Cerebellar cortex (tissue), 1 donor: ENCODE results near the gene LILRB4.
"Not testable (repeated sequence)": the region's sequence is repeated elsewhere in the genome, so short reads cannot be mapped to it uniquely, and the experiment has no call there.

Experiments
- DNase-seq: peaks from one replicate; pipeline ENCODE4 v3.0.0-alpha.2; 2015; ENCODE audit warnings: low spot score

Gene LILRB4

DNA sequence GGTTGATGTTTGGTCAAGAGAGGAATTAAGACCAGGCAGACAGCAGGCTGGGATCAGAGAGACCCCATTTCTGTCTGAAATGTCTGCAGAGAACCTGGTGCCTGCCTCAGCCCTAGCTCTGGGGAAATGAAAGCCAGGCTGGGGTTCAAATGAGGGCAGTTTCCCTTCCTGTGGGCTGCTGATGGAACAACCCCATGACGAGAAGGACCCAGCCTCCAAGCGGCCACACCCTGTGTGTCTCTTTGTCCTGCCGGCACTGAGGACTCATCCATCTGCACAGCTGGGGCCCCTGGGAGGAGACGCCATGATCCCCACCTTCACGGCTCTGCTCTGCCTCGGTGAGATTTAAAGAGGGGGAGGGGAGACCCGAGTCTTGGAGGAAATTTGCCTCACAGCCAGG lies at the start of gene LILRB4:
LILRB4 (plus strand) TSS at position 256 of the 400 bp plus-strand sequence; CDS start at position 305, 49 bp downstream.
- no peak for DNase-seq

DNA sequence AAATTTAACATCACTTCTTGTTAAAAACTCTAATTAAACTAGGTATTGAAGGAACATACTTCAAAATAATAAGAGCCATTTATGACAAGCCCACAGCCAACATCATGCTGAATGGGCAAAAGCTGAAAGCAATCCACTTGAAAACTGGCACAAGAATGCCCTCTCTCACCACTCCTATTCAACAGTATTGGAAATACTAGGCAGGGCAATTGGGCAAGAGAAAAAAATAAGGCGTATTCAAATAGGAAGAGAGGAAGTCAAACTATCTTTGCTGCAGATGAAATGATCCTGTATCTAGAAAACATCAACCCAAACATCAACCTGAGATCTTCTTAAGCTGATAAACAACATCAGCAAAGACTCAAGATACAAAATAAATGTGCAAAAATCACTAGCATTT lies 48.1 kb upstream of the LILRB4 start:
- no peak for DNase-seq

DNA sequence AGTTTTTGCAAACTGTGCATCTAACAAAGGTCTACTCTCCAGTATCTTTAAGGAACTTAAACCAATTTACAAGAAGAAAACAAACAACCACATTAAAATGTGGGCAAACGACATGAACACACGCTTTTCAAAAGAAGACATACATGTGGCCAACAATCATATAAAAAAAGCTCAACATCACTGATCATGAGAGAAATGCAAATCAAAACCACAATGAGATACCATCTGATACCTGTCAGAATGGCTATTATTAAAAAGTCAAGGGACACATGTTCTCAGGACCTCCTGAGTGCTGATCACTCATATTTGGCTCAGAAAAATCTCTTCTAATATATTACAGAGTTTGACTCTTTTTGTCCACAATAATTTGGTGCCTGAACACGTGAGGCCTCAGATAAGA lies 46.7 kb upstream of the LILRB4 start:
- DNase-seq, result no peak

DNA sequence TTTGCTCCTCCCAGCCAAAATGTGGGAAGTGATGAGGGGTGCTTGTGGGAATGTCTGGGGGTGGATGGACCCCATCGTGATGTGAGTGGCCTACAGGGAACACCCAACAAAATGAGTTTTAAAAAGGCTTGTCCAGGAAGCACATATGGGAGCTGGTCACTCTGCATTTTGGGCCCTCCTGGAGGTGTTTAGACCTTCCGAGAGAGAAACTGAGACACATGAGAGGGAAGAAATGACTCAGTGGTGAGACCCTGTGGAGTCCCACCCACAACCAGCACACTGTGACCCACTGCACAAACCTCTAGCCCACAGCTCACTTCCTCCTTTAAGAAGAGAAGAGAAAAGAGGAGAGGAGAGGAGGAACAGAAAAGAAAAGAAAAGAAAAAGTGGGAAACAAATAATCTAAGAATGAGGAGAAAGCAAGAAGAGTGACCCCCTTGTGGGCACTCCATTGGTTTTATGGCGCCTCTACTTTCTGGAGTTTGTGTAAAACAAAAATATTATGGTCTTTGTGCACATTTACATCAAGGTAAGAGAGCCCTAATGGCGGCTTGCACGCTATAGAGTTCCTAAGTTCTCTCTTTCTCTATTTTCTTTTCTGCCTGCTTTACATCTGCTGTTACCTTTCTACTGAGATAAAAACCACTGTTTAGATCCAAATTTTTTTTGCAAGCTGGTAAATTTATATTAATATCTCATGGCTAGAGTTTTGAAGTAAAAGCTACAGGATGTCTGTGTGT lies 45.8 kb upstream of the LILRB4 start:
- no peak for DNase-seq

DNA sequence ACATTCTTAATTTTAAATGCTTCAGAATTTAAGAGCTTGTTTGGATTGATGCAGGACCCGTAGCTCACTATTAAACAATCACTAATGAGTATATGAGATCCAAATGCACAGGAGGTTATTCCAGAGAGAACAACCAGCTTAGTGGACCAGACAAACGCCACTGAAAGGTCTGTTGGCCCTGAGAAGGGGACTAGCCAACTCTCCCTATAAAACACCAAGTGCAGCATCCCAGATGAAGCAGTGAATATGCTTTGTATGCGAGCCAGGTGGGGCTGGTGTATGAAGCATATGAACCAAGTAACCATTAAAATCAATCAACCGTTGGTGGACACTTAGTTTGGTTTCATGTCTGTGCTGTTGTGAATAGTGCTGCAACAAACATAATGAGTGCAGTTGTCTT lies 42.3 kb upstream of the LILRB4 start:
- DNase-seq, result no peak

DNA sequence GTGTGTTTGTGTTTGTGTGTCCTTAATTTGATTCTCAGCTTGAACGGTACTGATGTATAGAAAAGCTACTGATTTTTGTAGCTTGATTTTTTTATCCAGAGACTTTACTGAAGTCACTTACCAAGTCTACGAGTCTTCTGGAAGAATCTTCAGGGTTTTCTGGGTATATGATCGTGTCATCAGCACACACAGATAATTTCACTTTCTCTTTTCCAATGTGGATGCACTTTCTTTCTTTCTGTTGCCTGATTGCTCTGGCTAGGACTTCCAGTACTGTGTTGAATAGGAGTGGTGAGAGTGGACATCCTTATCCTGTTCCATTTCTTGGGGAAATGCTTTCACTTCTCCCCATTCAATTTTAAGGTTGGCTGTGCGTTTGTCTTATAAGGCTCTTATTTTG lies 40.4 kb upstream of the LILRB4 start:
- DNase-seq, result no peak

DNA sequence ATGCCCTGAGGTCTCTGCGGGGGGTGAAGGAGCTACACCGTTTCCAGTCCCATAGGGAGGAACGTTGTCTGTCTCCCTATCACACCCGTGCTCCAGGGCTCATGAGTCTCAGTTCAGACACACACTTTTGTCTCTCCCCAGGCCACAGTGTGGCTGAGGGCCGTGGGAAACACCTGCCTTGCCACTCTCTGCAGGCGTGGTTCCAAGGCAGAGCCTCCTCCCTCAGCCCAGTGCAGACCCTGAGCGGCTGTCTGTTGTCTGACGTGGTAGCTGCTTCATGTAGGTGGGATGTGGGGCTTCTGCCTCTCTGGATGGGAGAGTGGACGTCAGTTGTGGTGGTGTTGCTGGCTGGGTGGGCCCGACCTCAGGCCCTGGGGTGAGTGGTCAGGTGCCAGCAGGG lies 38.6 kb upstream of the LILRB4 start:
- not testable (repeated sequence) for DNase-seq

DNA sequence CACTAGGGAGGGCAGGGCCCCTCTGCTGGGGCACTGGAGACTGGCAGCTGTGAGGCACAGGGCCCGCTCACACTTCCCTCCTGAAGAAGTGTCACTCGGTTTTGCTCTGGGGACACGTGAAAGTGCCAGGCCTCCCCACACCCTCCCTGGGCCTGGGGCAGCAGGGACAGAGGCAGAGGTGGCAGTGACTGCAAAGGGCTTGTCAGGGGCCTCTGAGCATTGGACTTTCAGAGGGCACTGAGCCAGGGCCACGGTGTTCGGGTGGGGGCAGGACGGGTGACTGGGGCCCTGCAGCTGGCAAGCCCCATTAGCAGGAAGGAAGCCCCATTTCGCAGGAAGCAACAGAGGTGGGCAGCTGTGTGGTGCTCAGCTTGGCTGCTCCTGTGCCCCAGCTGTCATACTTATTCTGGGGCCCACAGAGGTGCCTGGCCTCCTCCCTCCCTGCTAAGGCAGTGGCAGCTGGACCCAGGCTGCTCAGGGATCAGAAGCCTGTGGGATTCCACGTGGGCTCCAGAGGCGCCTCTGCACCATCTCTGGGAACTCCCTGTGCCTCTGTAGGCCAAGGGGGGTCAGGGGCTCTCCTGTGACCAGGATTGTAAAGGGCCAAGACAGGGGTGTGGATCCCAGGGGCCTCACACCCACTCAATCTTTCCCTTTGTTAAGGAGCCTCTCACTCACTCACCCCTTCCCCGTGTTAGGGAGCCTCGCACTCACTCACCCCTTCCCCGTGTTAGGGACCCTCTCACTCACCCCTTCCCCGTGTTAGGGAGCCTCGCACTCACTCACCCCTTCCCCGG lies 37.7 kb upstream of the LILRB4 start:
- not testable (repeated sequence) for DNase-seq

DNA sequence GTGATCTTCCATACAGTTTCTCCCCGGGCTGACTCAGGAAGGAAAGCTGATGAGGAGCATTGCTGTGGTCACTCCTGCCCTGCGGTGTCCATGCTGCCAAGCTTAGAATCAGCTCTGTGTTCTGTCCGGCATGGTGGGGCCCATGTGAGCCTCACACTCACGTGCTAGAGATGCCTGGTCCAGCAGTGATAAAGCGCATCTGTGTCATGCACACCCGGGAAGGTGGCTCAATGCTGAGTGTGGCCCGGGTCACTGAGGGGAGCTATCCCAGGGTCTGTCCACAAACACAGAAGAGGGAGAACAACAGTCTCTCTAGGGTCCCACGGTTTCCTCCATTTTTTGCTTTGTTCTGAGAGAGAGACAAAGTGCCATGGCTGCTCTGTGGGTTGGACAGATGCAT lies 36.0 kb upstream of the LILRB4 start:
- DNase-seq, result no peak

DNA sequence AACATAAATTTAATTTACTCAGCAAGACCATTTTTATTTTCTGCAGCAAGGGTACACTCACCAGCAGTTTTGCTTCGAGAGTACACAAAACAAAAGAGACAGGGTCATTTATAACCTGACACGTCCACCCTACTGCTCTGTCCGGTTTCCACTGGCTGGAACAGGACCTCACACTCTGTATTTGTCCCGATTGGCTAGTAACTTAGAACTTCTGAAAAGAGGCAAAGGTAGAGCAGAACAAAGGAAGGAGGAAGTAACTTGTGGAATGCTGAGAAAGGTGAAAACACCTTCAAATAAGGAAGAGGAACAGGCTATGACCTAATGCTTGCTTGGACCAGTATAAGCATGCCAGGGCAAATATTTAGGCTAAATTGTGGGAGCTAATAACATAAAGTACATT lies 34.9 kb upstream of the LILRB4 start:
- not testable (repeated sequence) for DNase-seq

DNA sequence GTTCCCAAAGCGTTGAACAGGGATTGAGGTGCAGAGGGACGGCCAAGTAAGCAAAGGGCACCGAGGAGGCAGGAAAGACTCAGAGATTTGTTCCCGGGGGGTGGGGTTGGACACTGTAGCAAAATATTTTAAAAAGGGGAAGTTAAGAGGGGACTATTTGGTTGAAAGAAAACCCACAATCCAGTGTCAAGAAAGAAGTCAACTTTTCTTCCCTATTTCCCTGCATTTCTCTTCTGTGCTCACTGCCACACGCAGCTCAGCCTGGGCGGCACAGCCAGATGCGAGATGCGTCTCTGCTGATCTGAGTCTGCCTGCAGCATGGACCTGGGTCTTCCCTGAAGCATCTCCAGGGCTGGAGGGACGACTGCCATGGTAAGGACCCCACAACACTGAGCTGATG lies 32.5 kb upstream of the LILRB4 start, which contains the start of gene LILRB1:
LILRB1 (plus strand) TSS at position 223 of the 400 bp plus-strand sequence. CDS start 590 bp downstream, outside the sequence.
- not testable (repeated sequence) for DNase-seq

DNA sequence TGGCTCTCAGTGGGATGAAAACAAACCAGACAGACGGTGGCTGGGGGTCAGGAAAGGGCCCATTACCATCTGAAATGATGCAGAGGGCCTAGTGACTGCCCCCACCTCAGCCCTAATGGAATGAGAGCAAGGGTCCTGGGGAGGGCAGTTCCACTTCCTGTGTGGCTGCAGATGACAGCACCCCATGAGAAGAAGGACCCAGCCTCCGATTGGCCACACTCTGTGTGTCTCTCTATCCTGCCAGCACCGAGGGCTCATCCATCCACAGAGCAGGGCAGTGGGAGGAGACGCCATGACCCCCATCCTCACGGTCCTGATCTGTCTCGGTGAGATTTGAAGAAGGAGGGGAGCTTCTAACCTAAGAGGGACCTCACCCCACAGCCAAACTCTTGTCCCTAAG lies 32.0 kb upstream of the LILRB4 start:
- DNase-seq, result no peak

DNA sequence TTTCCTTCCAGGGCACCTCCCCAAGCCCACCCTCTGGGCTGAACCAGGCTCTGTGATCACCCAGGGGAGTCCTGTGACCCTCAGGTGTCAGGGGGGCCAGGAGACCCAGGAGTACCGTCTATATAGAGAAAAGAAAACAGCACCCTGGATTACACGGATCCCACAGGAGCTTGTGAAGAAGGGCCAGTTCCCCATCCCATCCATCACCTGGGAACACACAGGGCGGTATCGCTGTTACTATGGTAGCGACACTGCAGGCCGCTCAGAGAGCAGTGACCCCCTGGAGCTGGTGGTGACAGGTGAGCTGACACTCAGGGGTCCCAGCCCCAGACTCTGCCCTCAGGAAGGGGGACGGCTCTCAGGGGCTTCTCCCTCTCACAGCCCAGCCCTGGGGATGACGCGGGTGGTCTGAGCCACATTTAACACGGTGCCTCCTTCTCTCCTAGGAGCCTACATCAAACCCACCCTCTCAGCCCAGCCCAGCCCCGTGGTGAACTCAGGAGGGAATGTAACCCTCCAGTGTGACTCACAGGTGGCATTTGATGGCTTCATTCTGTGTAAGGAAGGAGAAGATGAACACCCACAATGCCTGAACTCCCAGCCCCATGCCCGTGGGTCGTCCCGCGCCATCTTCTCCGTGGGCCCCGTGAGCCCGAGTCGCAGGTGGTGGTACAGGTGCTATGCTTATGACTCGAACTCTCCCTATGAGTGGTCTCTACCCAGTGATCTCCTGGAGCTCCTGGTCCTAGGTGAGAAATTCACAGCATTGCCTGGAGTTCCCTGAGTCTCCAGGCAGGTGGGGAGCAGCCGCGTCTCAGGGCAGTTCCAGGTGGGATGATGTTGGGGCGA lies 31.1 kb upstream of the LILRB4 start:
- not testable (repeated sequence) for DNase-seq

DNA sequence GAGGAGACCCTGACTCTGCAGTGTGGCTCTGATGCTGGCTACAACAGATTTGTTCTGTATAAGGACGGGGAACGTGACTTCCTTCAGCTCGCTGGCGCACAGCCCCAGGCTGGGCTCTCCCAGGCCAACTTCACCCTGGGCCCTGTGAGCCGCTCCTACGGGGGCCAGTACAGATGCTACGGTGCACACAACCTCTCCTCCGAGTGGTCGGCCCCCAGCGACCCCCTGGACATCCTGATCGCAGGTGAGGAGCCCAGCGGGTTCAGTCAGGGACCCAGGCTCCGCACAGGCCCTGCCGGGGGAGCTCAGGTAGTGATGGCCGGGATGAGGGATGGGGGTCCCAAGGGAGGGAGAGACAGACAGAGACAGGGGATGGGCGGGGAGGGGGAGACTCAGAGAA lies 30.3 kb upstream of the LILRB4 start:
- DNase-seq, result not testable (repeated sequence)

DNA sequence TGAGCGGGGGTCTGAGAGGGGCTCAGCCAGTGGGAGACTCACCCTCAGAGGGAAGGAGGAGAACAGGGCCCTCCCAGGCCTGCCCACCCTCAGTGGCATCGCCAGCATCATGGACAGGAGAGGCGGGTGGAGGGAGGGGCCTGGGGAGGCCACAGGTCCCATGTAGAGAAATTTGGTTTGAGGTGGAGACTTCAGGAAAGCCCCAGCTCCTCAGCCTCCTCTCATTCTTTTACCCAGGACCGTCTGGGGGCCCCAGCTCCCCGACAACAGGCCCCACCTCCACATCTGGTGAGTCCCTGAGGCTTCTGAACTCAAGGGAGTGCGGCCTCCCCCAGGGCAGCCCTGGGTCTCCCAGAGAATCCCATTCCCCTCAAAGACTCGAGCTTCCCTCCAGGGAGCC lies 29.4 kb upstream of the LILRB4 start:
- DNase-seq, result no peak

DNA sequence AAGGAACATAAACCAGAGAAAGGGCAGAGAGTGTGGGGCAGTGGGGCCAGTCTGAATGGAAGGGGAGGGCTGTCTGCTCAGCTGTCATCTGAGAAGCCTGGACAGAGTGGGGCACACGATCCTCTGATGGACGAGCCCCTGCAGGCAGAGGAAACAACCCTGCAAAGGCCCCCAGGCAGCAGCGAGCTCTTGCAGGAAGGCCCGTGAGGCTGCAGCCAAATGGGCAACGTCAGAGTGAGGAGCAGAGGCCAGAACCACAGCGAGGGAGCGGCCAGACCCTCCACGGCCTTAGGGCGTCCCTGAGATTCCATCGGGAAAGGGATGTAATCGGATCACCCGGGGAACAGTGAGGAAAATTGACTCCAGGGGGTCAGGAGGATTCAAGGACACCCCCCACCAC lies 26.7 kb upstream of the LILRB4 start:
- not testable (repeated sequence) for DNase-seq

DNA sequence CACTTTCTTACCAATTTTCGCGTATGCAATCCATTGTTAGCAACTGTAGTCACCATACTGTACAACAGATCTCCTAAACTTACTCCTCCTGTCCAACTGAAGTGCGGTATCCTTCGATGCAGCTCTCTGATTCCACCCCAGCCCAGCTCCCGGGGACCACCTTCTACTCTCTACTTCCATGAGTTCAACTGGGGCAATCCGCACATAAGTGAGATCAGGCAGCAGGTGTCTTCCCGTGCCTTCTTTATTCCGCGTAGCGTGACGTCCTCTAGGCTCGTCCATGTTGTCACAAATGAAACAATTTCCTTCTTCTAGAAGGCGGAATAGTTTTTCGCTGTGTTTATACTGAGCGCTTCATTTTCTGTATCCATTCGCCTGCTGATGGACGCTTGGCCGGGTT lies 24.1 kb upstream of the LILRB4 start:
- DNase-seq, result no peak

DNA sequence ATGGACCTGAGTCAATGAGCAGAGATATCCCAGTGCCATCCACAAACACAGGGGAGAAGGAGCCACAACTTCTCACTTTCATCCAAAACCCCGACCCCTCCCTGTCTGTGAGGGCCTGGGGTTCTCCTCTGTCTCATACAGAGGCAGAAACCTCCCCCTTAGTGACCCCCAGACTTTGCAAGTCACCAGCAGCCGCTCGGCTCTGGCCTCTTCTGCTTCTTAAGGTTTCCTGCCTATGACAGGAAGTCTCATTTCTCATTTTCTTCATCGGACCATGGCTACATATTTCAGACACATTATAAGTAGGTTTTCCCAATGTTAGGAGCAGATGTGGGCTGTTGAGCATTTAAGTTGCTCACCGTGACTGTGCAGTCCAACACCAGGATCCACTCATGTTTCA lies 19.8 kb upstream of the LILRB4 start:
- not testable (repeated sequence) for DNase-seq

DNA sequence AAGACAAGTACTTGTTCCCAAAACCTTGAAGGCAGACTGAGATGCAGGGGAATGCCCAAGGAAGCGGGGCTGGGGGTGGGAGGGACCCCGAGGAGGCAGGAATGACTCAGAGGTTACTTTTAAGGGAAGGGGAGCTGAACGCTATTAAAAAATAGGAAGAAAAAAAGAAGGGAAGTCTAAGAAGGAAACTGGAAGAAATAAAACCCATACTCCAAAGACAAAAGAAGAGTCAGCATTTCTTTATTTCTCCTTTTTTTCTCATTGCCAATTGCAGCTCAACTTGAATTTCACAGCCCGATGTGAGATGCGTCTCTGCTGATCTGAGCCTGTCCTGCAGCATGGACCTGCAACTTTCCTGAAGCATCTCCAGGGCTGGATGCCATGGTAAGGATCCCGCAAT lies 19.2 kb upstream of the LILRB4 start:
- DNase-seq, result not testable (repeated sequence)

DNA sequence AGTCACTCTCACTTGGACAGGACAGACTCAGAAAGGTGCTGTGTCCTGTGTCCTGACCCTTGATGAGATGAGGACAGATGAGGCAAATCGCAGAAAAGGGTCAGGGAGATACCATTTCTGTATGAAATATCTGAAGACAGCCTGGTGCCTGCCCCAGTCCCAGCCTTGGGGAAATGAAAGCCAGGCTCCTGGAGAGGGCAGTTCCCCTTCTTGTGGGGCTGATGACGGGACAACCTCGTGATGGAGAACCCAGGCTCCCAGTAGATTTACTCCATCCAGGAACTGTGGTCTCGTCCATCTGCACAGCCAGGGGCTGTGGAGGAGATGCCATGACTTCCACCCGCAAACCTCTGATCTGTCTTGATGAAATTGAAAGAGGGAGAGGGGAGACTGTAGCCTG lies 18.7 kb upstream of the LILRB4 start:
- no peak for DNase-seq

DNA sequence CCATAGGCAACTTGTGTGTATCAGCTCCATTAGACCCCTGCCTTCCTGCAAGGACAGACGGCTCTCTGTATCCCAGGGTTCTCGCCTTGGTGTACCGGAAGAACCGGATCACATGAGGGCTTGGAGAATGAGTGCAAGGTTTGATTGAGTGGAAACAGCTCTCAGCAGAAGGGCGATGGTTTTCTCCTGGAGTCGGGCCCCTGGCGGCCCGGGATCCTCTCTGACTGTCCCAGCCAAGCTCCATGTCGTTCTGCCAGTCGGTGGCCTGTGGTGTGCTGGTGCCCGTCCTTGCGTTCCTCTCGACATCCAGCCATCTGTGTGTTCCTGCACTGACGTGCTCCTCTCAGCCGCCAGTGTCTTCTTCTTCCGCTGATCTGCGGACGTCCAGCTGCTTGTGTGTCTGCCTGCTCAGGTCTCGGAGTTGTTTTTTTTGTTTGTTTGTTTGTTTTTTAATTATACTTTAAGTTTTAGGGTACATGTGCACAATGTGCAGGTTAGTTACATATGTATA lies 16.4 kb upstream of the LILRB4 start:
- no peak for DNase-seq

DNA sequence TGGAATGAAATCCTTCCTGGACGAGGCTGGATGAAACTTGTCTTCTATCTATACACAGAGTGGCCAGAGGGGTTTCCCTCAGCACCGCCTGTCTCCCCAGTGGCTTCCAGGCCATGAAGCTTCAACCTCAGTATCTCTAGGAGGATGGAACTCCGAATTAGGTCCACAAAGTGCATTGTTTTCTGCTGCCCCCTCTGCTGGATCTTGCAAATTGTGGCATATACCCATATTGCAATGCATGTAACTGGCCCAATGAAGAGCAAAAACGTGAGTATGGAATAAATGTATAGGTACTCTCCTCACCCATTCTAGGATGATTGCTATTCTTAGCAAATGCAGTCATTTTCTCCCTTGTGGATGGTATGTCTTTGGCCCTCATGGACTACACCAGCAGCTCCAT lies 14.7 kb upstream of the LILRB4 start:
- no peak for DNase-seq
